HepG2 (cell line): ENCODE results near the gene DHH. TPM values are rescaled to one million over a fixed set of nuclear protein-coding genes. Genes with fewer than 3 reads are reported as not detected.

Source experiments
- EP300 ChIP-seq, 3 experiments: sonication (generic) in 1 of 3; formaldehyde crosslinking in 1 of 3; IDR thresholded peaks; 2 replicates each; pipeline versions ENCODE4 v1.5.1 to v1.6.1; 2011 to 2020; ENCODE audit warnings: low read depth in 2 of 3, low read length in 2 of 3, borderline replicate concordance in 1 of 3, improper control_type of control experiment in 1 of 3, mild to moderate bottlenecking in 1 of 3, missing genetic modification reagents in 1 of 3, moderate library complexity in 1 of 3
- ERF ChIP-seq: IDR thresholded peaks from 2 replicates; pipeline ENCODE4 v1.6.1; 2018; ENCODE audit warnings: missing biosample characterization, missing genetic modification reagents
- IRX3 ChIP-seq: sonication (generic); formaldehyde crosslinking; IDR thresholded peaks from 2 replicates; pipeline ENCODE4 v1.8.1; 2023; ENCODE audit warnings: mild to moderate bottlenecking, low read depth, missing genetic modification reagents, borderline replicate concordance
- POGZ ChIP-seq: sonication (generic); formaldehyde crosslinking; IDR thresholded peaks from 2 replicates; pipeline ENCODE4 v1.4.0; 2020; ENCODE audit warnings: mild to moderate bottlenecking, missing genetic modification reagents
- PTBP1 ChIP-seq: fragments of 200-400 bp; formaldehyde crosslinking; IDR thresholded peaks from 2 replicates; pipeline ENCODE4 v1.6.1; 2018; ENCODE audit warnings: low read length, low read depth; ENCODE audit not compliant: poor library complexity, severe bottlenecking
- SP4 ChIP-seq: sonication (generic); formaldehyde crosslinking; IDR thresholded peaks from 2 replicates; pipeline ENCODE4 v1.8.1; 2023; ENCODE audit warnings: mild to moderate bottlenecking, missing genetic modification reagents
- SYNCRIP ChIP-seq: fragments of 200-400 bp; formaldehyde crosslinking; IDR thresholded peaks from 2 replicates; pipeline ENCODE4 v1.6.1; 2018; ENCODE audit warnings: mild to moderate bottlenecking, low read depth, low read length; ENCODE audit not compliant: insufficient read depth
- ZNF235 ChIP-seq: sonication (generic); formaldehyde crosslinking; IDR thresholded peaks from 2 replicates; pipeline ENCODE4 v1.8.1; 2023; ENCODE audit warnings: mild to moderate bottlenecking, missing genetic modification reagents, borderline replicate concordance
- ZNF264 ChIP-seq: sonication (generic); formaldehyde crosslinking; IDR thresholded peaks from 2 replicates; pipeline ENCODE4 v1.4.0; 2020; ENCODE audit warnings: missing genetic modification reagents
- ZNF3 ChIP-seq: IDR thresholded peaks from 2 replicates; pipeline ENCODE4 v1.7.0; 2017; ENCODE audit warnings: inconsistent platforms
- ZNF331 ChIP-seq: sonication (generic); formaldehyde crosslinking; IDR thresholded peaks from 2 replicates; pipeline ENCODE4 v1.4.0; 2020; ENCODE audit warnings: missing genetic modification reagents
- ZNF552 ChIP-seq: sonication (generic); formaldehyde crosslinking; IDR thresholded peaks from 2 replicates; pipeline ENCODE4 v1.9.0; 2022; ENCODE audit warnings: missing genetic modification reagents, mild to moderate bottlenecking, borderline replicate concordance
- ZNF557 ChIP-seq: sonication (generic); formaldehyde crosslinking; IDR thresholded peaks from 2 replicates; pipeline ENCODE4 v1.4.0; 2020; ENCODE audit warnings: missing genetic modification reagents
- ZNF614 ChIP-seq: IDR thresholded peaks from 2 replicates; pipeline ENCODE4 v1.6.1; 2018; ENCODE audit warnings: missing biosample characterization, missing genetic modification reagents, inconsistent platforms, borderline replicate concordance
- ZNF768 ChIP-seq: sonication (generic); formaldehyde crosslinking; IDR thresholded peaks from 2 replicates; pipeline ENCODE4 v1.4.0; 2020; ENCODE audit warnings: missing genetic modification reagents
- ZNF772 ChIP-seq: sonication (generic); formaldehyde crosslinking; IDR thresholded peaks from 2 replicates; pipeline ENCODE4 v1.5.0; 2020; ENCODE audit warnings: mild to moderate bottlenecking, missing genetic modification reagents
- polyA plus RNA-seq, 8 experiments: library from polyadenylated mRNA; depleted of rRNA in 3 of 8; stranded (reverse) in 7 of 8; unstranded in 1 of 8; fragments of >200 nt; fragmentation: Illumina TruSeq in 4 of 8; extraction: Trizol in 4 of 8; gene quantifications; 2 replicates each; pipeline versions ENCODE4 v1.2.1 to v1.2.3, GENCODE V29; 2011 to 2016; ENCODE audit warnings: low read depth in 4 of 8, missing spikeins in 1 of 8, mixed read lengths in 1 of 8; ENCODE audit not compliant: insufficient read depth in 1 of 8
- total RNA-seq, 5 experiments: library from RNA; depleted of rRNA; stranded (reverse); fragments of >200 nt; fragmentation: Illumina TruSeq; extraction: Trizol; gene quantifications; 2 replicates each; pipeline ENCODE4 v1.2.3, GENCODE V29; 2016; ENCODE audit warnings: low read depth in 1 of 5
- TF ChIP-seq, protein P1 (sequence below): sonication (generic); formaldehyde crosslinking; IDR thresholded peaks from 2 replicates; pipeline ENCODE4 v1.9.0; 2021; ENCODE audit warnings: missing genetic modification reagents, borderline replicate concordance
- TF ChIP-seq, protein P2 (sequence below): sonication (generic); formaldehyde crosslinking; IDR thresholded peaks from 2 replicates; pipeline ENCODE4 v1.9.0; 2021; ENCODE audit warnings: missing genetic modification reagents, borderline replicate concordance
- TF ChIP-seq, protein P3 (sequence below): sonication (generic); formaldehyde crosslinking; IDR thresholded peaks from 2 replicates; pipeline ENCODE4 v1.4.0; 2020; ENCODE audit warnings: missing genetic modification reagents, mild to moderate bottlenecking, borderline replicate concordance
- TF ChIP-seq, protein P4 (sequence below): sonication (generic); formaldehyde crosslinking; IDR thresholded peaks from 2 replicates; pipeline ENCODE4 v1.4.0; 2020; ENCODE audit warnings: missing genetic modification reagents
- TF ChIP-seq, protein P5 (sequence below): sonication (generic); formaldehyde crosslinking; IDR thresholded peaks from 2 replicates; pipeline ENCODE4 v1.8.1; 2023; ENCODE audit warnings: missing genetic modification reagents, mild to moderate bottlenecking, borderline replicate concordance

The DHH gene
- total and polyA plus RNA-seq, 2 of the 13 experiments (the other 11 are each of a cell fraction or from before 2014, with no cell fraction given), result not detected

DNA sequence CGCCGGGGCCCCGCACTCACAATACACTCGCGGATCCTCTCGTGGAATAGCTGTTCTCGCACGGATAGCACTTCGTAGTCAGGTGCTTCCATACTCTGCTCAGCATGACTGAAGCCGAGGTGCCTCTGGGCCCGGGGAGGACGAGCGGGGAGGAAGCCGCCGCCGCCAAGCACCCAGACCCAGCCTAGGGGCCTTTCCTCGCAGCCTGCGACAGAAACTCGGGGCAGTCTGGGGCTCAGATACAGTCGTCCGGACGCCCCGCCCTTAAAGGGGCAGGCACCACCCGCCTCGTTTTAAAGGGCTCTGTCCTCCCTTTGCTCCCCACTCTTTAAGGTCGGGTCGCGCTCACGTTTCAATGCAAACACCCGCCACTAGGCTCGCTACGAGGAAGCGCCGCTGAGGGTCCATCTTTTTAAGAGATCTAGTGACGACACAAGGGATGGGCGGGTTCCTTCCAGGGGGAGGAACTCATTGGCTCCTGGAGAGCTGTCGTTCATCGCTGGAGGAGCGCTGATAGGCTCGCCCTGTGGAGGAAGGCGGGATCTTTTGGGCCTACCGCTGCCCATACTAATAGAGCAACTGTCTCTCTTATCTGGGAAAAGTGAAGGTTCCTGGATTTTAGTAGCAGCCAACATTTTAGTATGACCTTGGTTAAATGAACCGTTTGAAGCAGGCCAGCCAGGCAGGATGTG is 16.0 kb upstream of the DHH start, which contains the start of gene LMBR1L (continued):
- TF ChIP-seq, protein P1, sequence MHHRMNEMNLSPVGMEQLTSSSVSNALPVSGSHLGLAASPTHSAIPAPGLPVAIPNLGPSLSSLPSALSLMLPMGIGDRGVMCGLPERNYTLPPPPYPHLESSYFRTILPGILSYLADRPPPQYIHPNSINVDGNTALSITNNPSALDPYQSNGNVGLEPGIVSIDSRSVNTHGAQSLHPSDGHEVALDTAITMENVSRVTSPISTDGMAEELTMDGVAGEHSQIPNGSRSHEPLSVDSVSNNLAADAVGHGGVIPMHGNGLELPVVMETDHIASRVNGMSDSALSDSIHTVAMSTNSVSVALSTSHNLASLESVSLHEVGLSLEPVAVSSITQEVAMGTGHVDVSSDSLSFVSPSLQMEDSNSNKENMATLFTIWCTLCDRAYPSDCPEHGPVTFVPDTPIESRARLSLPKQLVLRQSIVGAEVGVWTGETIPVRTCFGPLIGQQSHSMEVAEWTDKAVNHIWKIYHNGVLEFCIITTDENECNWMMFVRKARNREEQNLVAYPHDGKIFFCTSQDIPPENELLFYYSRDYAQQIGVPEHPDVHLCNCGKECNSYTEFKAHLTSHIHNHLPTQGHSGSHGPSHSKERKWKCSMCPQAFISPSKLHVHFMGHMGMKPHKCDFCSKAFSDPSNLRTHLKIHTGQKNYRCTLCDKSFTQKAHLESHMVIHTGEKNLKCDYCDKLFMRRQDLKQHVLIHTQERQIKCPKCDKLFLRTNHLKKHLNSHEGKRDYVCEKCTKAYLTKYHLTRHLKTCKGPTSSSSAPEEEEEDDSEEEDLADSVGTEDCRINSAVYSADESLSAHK (CRISPR knock-in tag), result no peak
- 0 out of 2 replicates have a peak, but pooled peaks have one; percentile 5 for TF ChIP-seq ERF (CRISPR knock-in tag)
- TF ChIP-seq EP300 (IDR thresholded peaks at IDR 0.05; ENCODE audit: low read depth in 2 of 2, low read length in 2 of 2), result no peak
- no peak for TF ChIP-seq EP300 (CRISPR knock-in tag; IDR thresholded peaks at IDR 0.05; ENCODE audit: borderline replicate concordance)
- no peak for TF ChIP-seq ZNF552 (CRISPR knock-in tag)
- no peak for TF ChIP-seq ZNF331
- no peak for TF ChIP-seq ZNF264 (CRISPR knock-in tag)
- TF ChIP-seq, protein P2, sequence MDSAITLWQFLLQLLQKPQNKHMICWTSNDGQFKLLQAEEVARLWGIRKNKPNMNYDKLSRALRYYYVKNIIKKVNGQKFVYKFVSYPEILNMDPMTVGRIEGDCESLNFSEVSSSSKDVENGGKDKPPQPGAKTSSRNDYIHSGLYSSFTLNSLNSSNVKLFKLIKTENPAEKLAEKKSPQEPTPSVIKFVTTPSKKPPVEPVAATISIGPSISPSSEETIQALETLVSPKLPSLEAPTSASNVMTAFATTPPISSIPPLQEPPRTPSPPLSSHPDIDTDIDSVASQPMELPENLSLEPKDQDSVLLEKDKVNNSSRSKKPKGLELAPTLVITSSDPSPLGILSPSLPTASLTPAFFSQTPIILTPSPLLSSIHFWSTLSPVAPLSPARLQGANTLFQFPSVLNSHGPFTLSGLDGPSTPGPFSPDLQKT (CRISPR knock-in tag), result no peak
- no peak for TF ChIP-seq SYNCRIP
- TF ChIP-seq, protein P3, sequence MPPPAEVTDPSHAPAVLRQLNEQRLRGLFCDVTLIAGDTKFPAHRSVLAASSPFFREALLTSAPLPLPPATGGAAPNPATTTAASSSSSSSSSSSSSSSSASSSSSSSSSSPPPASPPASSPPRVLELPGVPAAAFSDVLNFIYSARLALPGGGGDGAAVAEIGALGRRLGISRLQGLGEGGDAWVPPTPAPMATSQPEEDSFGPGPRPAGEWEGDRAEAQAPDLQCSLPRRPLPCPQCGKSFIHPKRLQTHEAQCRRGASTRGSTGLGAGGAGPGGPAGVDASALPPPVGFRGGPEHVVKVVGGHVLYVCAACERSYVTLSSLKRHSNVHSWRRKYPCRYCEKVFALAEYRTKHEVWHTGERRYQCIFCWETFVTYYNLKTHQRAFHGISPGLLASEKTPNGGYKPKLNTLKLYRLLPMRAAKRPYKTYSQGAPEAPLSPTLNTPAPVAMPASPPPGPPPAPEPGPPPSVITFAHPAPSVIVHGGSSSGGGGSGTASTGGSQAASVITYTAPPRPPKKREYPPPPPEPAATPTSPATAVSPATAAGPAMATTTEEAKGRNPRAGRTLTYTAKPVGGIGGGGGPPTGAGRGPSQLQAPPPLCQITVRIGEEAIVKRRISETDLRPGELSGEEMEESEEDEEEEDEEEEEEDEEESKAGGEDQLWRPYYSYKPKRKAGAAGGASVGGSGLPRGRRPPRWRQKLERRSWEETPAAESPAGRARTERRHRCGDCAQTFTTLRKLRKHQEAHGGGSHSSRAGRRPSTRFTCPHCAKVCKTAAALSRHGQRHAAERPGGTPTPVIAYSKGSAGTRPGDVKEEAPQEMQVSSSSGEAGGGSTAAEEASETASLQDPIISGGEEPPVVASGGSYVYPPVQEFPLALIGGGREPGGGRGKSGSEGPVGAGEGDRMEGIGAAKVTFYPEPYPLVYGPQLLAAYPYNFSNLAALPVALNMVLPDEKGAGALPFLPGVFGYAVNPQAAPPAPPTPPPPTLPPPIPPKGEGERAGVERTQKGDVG (CRISPR knock-in tag), result no peak
- TF ChIP-seq ZNF614 (CRISPR knock-in tag), result peak; percentile 20; the same call in 1 of the 2 replicates
- TF ChIP-seq, protein P4, sequence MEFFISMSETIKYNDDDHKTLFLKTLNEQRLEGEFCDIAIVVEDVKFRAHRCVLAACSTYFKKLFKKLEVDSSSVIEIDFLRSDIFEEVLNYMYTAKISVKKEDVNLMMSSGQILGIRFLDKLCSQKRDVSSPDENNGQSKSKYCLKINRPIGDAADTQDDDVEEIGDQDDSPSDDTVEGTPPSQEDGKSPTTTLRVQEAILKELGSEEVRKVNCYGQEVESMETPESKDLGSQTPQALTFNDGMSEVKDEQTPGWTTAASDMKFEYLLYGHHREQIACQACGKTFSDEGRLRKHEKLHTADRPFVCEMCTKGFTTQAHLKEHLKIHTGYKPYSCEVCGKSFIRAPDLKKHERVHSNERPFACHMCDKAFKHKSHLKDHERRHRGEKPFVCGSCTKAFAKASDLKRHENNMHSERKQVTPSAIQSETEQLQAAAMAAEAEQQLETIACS (CRISPR knock-in tag), result no peak
- TF ChIP-seq IRX3, result no peak
- TF ChIP-seq ZNF235 (CRISPR knock-in tag), result 0 out of 2 replicates have a peak, but pooled peaks have one; percentile 45
- TF ChIP-seq ZNF768 (CRISPR knock-in tag), result no peak
- no peak for TF ChIP-seq PTBP1
- TF ChIP-seq ZNF3 (CRISPR knock-in tag), result no peak
- TF ChIP-seq POGZ, result peak; percentile 58
- TF ChIP-seq, protein P5, sequence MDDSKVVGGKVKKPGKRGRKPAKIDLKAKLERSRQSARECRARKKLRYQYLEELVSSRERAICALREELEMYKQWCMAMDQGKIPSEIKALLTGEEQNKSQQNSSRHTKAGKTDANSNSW (CRISPR knock-in tag), result no peak
- peak; percentile 39; the same call in 1 of the 2 replicates for TF ChIP-seq ZNF772
- 0 out of 2 replicates have a peak, but pooled peaks have one; percentile 34 for TF ChIP-seq SP4 (CRISPR knock-in tag)
- TF ChIP-seq ZNF557 (CRISPR knock-in tag), result no peak
